PC-9 (cell line): ENCODE data around the gene ASB12.

ENCODE experiments used
- EZH2 ChIP-seq: fragments of 200-600 bp; sonication (generic); IDR thresholded peaks from 2 replicates; pipeline ENCODE4 v1.8.0; 2017; ENCODE audit warnings: antibody characterized with exemption, low read depth
- TF ChIP-seq, protein P1 (sequence below): fragments of 200-600 bp; sonication (generic); conservative IDR thresholded peaks from 2 replicates; pipeline ENCODE4 v1.6.1; 2017; ENCODE audit warnings: mixed run types, antibody characterized with exemption, mild to moderate bottlenecking, moderate library complexity

GRCh38 chrX:64188901-64189300 is 41.5 kb downstream of the ASB12 start:
- TF ChIP-seq, protein P1, sequence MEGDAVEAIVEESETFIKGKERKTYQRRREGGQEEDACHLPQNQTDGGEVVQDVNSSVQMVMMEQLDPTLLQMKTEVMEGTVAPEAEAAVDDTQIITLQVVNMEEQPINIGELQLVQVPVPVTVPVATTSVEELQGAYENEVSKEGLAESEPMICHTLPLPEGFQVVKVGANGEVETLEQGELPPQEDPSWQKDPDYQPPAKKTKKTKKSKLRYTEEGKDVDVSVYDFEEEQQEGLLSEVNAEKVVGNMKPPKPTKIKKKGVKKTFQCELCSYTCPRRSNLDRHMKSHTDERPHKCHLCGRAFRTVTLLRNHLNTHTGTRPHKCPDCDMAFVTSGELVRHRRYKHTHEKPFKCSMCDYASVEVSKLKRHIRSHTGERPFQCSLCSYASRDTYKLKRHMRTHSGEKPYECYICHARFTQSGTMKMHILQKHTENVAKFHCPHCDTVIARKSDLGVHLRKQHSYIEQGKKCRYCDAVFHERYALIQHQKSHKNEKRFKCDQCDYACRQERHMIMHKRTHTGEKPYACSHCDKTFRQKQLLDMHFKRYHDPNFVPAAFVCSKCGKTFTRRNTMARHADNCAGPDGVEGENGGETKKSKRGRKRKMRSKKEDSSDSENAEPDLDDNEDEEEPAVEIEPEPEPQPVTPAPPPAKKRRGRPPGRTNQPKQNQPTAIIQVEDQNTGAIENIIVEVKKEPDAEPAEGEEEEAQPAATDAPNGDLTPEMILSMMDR = no peak
- no peak for TF ChIP-seq EZH2
